GM23248 (cell line): ENCODE data around the gene RCAN1. TPM values are rescaled to one million over a fixed set of nuclear protein-coding genes. Genes with fewer than 3 reads are reported as not detected.

Experiments used
- DNase-seq: peaks from one replicate; pipeline ENCODE4 v3.0.0-alpha.2; 2015
- H2AFZ ChIP-seq: fragments of 200-600 bp; sonication (generic); 2 replicates; pipeline ENCODE4 v1.6.1; 2016; ENCODE audit warnings: antibody characterized with exemption
- H3F3A ChIP-seq: fragments of 200-600 bp; sonication (generic); 2 replicates; pipeline ENCODE4 v1.6.1; 2016; ENCODE audit warnings: mild to moderate bottlenecking, antibody characterized with exemption, mixed run types; ENCODE audit not compliant: insufficient read depth
- H3K27ac ChIP-seq: fragments of 200-600 bp; sonication (generic); 2 replicates; pipeline ENCODE4 v1.5.1; 2016; ENCODE audit warnings: mild to moderate bottlenecking
- H3K27me3 ChIP-seq: fragments of 200-600 bp; sonication (generic); replicated peaks from 2 replicates; pipeline ENCODE4 v1.6.1; 2016; ENCODE audit warnings: mild to moderate bottlenecking; ENCODE audit not compliant: insufficient read depth
- H3K36me3 ChIP-seq: fragments of 200-600 bp; sonication (generic); 2 replicates; pipeline ENCODE4 v1.6.1; 2016; ENCODE audit warnings: low read depth, mild to moderate bottlenecking
- H3K4me1 ChIP-seq: fragments of 200-600 bp; sonication (generic); 2 replicates; pipeline ENCODE4 v1.6.1; 2016; ENCODE audit warnings: mild to moderate bottlenecking; ENCODE audit not compliant: insufficient read depth
- H3K4me2 ChIP-seq: fragments of 200-600 bp; sonication (generic); one replicate; pipeline ENCODE4 v1.6.1; 2016; ENCODE audit warnings: mild to moderate bottlenecking; ENCODE audit not compliant: unreplicated experiment
- H3K4me3 ChIP-seq: fragments of 200-600 bp; sonication (generic); 2 replicates; pipeline ENCODE4 v1.5.1; 2016; ENCODE audit warnings: mild to moderate bottlenecking
- H3K79me2 ChIP-seq: fragments of 200-600 bp; sonication (generic); 2 replicates; pipeline ENCODE4 v1.6.1; 2016; ENCODE audit warnings: mild to moderate bottlenecking; ENCODE audit not compliant: insufficient read depth
- H3K9ac ChIP-seq: fragments of 200-600 bp; sonication (generic); 2 replicates; pipeline ENCODE4 v1.6.1; 2016; ENCODE audit warnings: mild to moderate bottlenecking
- H3K9me2 ChIP-seq: fragments of 200-600 bp; sonication (generic); 2 replicates; pipeline ENCODE4 v1.6.1; 2016; ENCODE audit warnings: mixed run types, mild to moderate bottlenecking, moderate library complexity; ENCODE audit not compliant: insufficient read depth
- H3K9me3 ChIP-seq: fragments of 200-600 bp; sonication (generic); one replicate; pipeline ENCODE4 v1.6.1; 2017; ENCODE audit warnings: low read depth
- H4K20me1 ChIP-seq: fragments of 200-600 bp; sonication (generic); 2 replicates; pipeline ENCODE4 v1.6.0; 2016; ENCODE audit not compliant: insufficient read depth
- EZH2 ChIP-seq: fragments of 200-600 bp; sonication (generic); IDR thresholded peaks from 2 replicates; pipeline ENCODE4 v1.6.1; 2018; ENCODE audit warnings: antibody characterized with exemption, mild to moderate bottlenecking; ENCODE audit not compliant: insufficient read depth, poor library complexity, severe bottlenecking
- EZH2phosphoT487 ChIP-seq: fragments of 200-600 bp; sonication (generic); IDR thresholded peaks from 2 replicates; pipeline ENCODE4 v1.6.1; 2018; ENCODE audit warnings: antibody characterized with exemption, moderate library complexity, mild to moderate bottlenecking, low read depth; ENCODE audit not compliant: insufficient read depth
- WGBS, 2 experiments: methylation state at CpG; one replicate each; pipeline ENCODE4 v1.1.6; 2015 to 2017; ENCODE audit warnings: low lambda C conversion rate in 2 of 2, low coverage in 1 of 2; ENCODE audit errors: missing lambda C conversion rate in 2 of 2; 5-methylcytosine and 5-hydroxymethylcytosine counted together
- in situ Hi-C: fragments of 300-500 bp; cut with MboI; formaldehyde crosslinking; loops from 2 replicates; pipeline ENCODE4 v1.15.0; 2020
- polyA plus RNA-seq: library from polyadenylated mRNA; unstranded; fragments of >200 nt; fragmentation: Nextera tagmentation; extraction: Ambion mirVana; gene quantifications from 2 replicates; pipeline ENCODE4 v1.2.1, GENCODE V29; 2016
- total RNA-seq: library from RNA; depleted of rRNA; stranded (reverse); fragments of >200 nt; shearing (Covaris generic); gene quantifications from 2 replicates; pipeline ENCODE4 v1.2.3, GENCODE V29; 2014

RCAN1 gene
- total and polyA plus RNA-seq, 2 experiments from 2014 or later: 65.9 to 76.3 TPM

DNA sequence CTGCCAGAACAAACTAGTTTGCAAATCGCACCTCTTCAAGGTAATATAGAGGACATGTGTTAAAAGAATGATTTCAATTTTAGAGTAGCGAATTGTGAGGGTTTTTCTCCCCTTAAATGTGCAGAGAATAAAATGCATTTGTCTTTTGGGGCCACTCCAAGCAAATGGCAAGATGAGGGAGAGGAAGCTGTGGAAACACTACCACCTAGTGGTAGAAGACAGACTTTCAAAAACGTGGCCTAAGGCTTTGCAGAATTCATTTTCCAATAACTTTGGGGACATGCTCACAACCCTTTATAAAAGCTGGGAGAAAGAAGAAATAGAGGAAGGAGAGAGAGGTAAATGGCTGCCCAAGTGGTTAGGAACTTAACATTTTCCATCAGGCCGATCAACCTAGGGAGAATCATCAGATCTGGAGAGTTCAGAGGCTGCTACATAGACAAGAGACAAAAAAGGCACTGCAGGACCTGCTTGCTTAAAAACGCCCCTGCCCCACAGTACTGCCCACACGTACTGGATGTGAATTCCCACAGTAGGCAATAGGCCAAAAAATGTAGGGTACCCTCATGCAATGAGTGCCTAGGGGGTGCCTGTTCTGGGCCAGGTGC is 15.7 kb upstream of the RCAN1 start:
- peak; percentile 74 for DNase-seq
- Histone ChIP-seq H3K4me1 (no peaks in the 10 kb centered on the region), H4K20me1 (no peaks in the 10 kb centered on the region), H3K27me3 (peaks cover 38% of the 10 kb centered on the region), H3F3A (no peaks in the 10 kb centered on the region), H3K36me3 (no peaks in the 10 kb centered on the region), H2AFZ (no peak overlapping the region), H3K27ac (no peak overlapping the region), H3K9me3 (no peaks in the 10 kb centered on the region), H3K79me2 (no peaks in the 10 kb centered on the region), H3K4me2 (no peak overlapping the region), H3K9ac (no peak overlapping the region), H3K4me3 (no peak overlapping the region), H3K9me2 (no peaks in the 10 kb centered on the region)
- TF ChIP-seq EZH2phosphoT487 (no peak), EZH2 (no peak)
- 1 to 2% methylated on average over 6 of the region's 6 CpGs for WGBS, 2 experiments
- in situ Hi-C loops: loop anchor here (25.0 kb wide), 2 partner anchors 393 to 718 kb away; partner anchors contain the start of gene ATP5PO

DNA sequence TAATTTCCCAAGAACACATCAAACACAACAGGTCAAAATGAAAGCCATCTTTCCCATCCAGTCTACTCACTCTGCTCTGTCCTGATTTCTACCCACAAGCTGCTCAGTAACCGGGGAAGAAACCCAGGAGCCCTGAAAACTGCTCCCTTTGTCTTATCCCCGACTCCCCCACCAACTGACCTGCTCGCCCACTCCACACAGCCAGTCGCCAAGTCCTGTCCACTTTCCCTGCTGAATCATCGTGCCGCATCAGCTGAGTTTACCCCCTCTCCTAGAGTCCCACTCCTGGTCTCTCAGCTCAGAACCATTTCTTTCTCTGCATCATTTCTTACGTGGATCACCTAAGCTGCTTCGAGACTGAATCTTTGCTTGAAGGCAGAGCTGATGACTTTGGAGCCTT is 11.2 kb upstream of the RCAN1 start:
- TF ChIP-seq EZH2phosphoT487 (no peak), EZH2 (no peak)
- in situ Hi-C loops: loop anchor here (25.0 kb wide), 2 partner anchors 389 to 714 kb away; partner anchors contain the start of gene ATP5PO
- H3K27ac ChIP-seq: no peak overlapping the region
- H3K9ac ChIP-seq: no peak overlapping the region
- no peaks in the 10 kb centered on the region for H3K9me3 ChIP-seq
- no peaks in the 10 kb centered on the region for H3K9me2 ChIP-seq
- H3K79me2 ChIP-seq: no peaks in the 10 kb centered on the region
- H2AFZ ChIP-seq: no peak overlapping the region
- no peaks in the 10 kb centered on the region for H3K36me3 ChIP-seq
- H4K20me1 ChIP-seq: no peaks in the 10 kb centered on the region
- H3K27me3 ChIP-seq: peaks cover 11% of the 10 kb centered on the region
- H3K4me1 ChIP-seq: no peaks in the 10 kb centered on the region
- WGBS, 2 experiments: 79 to 87% methylated on average over 8 of the region's 8 CpGs
- no peak for DNase-seq
- H3K4me2 ChIP-seq: no peak overlapping the region
- H3K4me3 ChIP-seq: no peak overlapping the region
- no peaks in the 10 kb centered on the region for H3F3A ChIP-seq

- Histone ChIP-seq H3K4me3 (no peak overlapping the region), H3K9me3 (no peaks in the 10 kb centered on the region), H3K36me3 (no peaks in the 10 kb centered on the region), H4K20me1 (no peaks in the 10 kb centered on the region), H3K9ac (no peak overlapping the region), H3K4me1 (no peaks in the 10 kb centered on the region), H3K79me2 (no peaks in the 10 kb centered on the region), H3K9me2 (no peaks in the 10 kb centered on the region), H3K27ac (no peak overlapping the region), H2AFZ (no peak overlapping the region), H3F3A (no peaks in the 10 kb centered on the region), H3K27me3 (peaks cover 11% of the 10 kb centered on the region), H3K4me2 (no peak overlapping the region)
- TF ChIP-seq EZH2 (no peak), EZH2phosphoT487 (no peak)
- DNase-seq: no peak
- 39 to 48% methylated on average over 6 of the region's 6 CpGs for WGBS, 2 experiments
- in situ Hi-C loops: loop anchor here (25.0 kb wide), 2 partner anchors 388 to 713 kb away; partner anchors contain the start of gene ATP5PO
Observed at GRCh38 chr21:34625030-34625593, 10.2 kb upstream of the RCAN1 start.

- Histone ChIP-seq H3K79me2 (no peaks in the 10 kb centered on the region), H3K4me3 (no peak overlapping the region), H4K20me1 (no peaks in the 10 kb centered on the region), H3K4me1 (no peaks in the 10 kb centered on the region), H3K27ac (no peak overlapping the region), H3K4me2 (no peak overlapping the region), H3K9ac (no peak overlapping the region), H3K9me2 (no peaks in the 10 kb centered on the region), H3F3A (no peaks in the 10 kb centered on the region), H3K27me3 (peaks cover 15% of the 10 kb centered on the region), H3K9me3 (no peaks in the 10 kb centered on the region), H3K36me3 (no peaks in the 10 kb centered on the region), H2AFZ (no peak overlapping the region)
- in situ Hi-C loops: no loop called here
- DNase-seq: no peak
- TF ChIP-seq EZH2 (no peak), EZH2phosphoT487 (no peak)
- 66 to 74% methylated on average over 4 of the region's 4 CpGs for WGBS, 2 experiments
Observed at GRCh38 chr21:34623516-34623915, 8.6 kb upstream of the RCAN1 start.
